Epithelial cell of esophagus (primary cell): Measurements from ENCODE around the gene MALL.
A peak's percentile ranks its signal among the peaks of the same experiment; 100 is the strongest.
"Not testable (repeated sequence)": the region's sequence is repeated elsewhere in the genome, so short reads cannot be mapped to it uniquely, and the experiment has no call there.

Experiments
- DNase-seq: peaks from one replicate; pipeline ENCODE4 v3.0.0; 2010; ENCODE audit warnings: low read depth
- H3K4me3 ChIP-seq: 2 replicates; pipeline ENCODE4 v1.5.1; 2011; ENCODE audit warnings: mild to moderate bottlenecking, low read length, control low read depth
- TF ChIP-seq, protein P1 (sequence below): IDR thresholded peaks from 2 replicates; pipeline ENCODE4 v1.5.1; 2011; ENCODE audit warnings: low read depth, mild to moderate bottlenecking, low read length, control low read depth, inconsistent platforms; ENCODE audit not compliant: insufficient read depth; ENCODE audit errors: missing control alignments

Gene MALL

DNA sequence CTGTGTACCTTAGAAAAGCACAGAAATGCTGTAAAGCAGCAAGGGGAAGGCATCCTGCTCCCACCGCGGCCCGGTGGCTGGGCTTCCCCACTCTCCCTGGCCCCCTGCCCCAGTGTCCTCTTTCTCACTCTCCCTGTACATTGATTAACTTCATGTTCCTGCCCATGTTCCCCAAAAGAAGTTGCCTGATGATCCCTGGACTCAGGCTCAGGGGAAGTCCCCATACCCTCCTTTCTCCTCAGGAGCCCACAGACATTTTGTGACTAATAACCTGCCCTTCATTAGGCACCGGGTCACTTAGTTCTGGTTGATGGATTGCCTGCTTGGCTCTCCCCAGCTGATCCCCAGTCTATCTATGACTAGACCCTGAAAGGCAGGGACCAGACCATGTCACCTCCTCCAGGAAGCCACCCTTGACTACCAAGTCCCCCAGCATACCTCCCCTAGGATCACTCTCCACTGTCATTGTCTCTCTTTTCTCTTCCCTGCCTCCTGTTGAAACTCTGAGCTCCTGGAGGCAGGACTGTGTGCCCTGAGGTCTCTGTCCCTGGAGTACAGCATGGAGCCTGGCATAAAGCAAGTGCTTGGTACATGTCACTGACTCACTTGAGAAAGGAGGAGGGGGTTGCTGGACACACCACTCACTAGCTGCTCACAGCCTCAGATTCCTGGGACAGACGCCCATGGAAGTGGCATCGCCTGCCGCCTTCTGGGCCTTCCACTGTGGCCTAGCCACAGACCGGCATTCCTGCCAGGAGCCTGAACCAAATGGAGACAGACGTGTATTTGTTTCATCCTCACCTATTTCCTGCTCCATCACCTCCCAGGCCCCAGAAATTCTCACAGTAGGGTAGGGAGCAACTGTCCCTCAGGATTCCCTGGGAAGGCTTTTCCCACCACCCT is 13.5 kb downstream of the MALL start:
- H3K4me3 ChIP-seq, result no peak overlapping the region
- TF ChIP-seq, protein P1, sequence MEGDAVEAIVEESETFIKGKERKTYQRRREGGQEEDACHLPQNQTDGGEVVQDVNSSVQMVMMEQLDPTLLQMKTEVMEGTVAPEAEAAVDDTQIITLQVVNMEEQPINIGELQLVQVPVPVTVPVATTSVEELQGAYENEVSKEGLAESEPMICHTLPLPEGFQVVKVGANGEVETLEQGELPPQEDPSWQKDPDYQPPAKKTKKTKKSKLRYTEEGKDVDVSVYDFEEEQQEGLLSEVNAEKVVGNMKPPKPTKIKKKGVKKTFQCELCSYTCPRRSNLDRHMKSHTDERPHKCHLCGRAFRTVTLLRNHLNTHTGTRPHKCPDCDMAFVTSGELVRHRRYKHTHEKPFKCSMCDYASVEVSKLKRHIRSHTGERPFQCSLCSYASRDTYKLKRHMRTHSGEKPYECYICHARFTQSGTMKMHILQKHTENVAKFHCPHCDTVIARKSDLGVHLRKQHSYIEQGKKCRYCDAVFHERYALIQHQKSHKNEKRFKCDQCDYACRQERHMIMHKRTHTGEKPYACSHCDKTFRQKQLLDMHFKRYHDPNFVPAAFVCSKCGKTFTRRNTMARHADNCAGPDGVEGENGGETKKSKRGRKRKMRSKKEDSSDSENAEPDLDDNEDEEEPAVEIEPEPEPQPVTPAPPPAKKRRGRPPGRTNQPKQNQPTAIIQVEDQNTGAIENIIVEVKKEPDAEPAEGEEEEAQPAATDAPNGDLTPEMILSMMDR, result no peak
- DNase-seq, result peak; percentile 68

DNA sequence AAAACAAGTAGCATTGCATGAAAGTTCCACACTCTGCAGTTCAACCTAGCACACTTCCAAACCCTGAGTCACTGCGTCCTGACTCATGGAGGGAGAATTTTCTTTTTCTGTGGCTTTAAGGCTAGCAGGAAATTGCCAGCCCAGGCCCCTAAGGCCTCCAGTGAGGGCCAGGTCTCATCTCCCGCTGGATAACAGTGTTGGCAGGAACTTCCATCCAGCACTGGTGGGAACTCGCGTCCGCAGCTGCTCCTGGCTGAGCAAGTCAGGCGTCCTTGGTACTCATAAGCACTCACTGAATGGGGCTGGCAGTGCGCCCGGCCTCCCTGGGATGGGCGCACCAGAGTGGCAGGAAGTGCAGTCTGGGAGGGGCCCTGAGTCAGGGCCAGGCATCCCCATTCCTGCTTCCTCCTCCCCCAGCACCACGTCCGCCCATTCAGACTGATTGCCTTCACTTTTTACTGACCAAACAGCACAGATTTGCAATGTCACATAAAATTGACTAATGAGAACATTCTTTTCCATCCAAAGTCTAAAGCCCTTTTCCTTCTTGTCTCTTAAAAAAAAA is 14.3 kb downstream of the MALL start:
- no peak overlapping the region for H3K4me3 ChIP-seq

DNA sequence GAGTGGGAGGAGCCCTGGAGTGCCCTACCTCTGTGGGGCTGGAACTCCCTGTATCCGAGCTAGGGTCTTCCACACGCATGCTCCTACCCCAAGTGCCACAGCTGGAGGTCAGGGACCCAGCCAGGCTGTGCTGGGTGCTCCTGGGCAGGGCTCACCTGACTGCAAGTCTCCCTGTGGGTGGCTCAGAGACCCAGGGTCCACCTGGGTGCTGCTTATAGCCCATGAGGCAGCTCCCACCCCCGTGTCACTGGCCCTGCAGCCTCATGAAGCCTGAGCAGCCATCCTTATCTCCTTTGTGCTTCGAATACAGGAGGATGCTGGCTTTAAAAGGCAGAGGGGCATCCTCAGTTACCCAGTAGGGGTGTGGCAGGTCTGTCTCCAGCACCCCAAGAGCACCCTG is 14.7 kb downstream of the MALL start:
- H3K4me3 ChIP-seq, DNase-seq: not testable (repeated sequence)

More for the DNA sequence above, 14.3 kb downstream of the MALL start:
- TF ChIP-seq, protein P1, result no peak
- peak; percentile 100 for DNase-seq

DNA sequence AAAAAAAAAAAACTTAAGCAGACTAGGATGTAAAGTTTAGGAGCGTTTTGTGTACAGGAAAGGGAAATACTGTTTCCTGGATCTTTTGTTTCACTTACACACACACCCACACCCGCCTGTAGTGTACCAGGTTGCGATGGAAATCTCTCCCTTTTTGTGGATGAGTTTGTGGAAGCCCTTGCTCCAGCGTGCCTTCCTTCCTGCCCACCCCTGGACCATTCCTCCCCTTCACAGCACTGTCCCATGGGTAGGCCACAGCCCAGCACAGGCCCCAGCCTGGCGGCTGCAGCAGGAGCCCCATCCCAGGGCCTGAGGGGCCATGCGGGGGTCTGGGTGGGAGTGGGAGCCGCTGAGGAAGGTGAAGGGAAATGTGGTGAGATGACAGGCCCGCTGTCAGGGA is 15.1 kb downstream of the MALL start:
- H3K4me3 ChIP-seq, result no peak overlapping the region
- TF ChIP-seq, protein P1, result no peak
- no peak for DNase-seq

DNA sequence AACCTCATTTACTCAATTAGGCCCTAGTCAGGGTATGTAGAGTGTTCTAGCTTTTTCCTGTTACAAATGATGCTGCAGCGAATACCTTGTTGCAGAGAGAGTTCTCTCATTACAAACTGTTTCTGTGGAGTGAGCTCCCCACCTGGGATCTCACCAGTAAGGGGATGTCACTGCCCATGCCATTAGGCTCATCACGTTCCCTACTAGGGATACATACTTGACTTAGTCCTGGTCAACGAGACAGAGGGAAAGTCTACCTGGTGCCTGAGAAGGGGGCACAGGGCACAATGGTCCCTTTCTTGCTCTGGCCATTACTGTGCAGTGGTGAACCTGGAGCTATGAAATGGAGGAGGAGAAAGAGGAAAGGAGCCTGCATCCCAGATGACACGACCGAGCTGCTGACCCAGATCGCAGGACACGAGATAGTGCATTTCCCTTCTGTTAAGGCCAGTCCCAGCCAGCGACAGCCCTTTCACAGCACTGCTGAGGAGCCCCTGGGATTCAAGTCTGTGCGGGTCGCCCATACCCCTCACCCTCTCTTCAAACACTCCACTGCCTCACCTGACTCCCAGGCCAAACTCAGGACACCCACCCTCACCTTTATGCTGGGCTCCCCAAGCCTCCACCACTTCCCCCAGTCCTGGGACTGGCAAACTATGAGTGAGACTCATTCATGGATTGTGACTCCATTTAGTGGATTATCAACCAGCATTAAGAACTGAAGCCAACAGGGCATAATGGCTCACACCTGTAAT is 16.0 kb downstream of the MALL start:
- TF ChIP-seq, protein P1, result no peak
- H3K4me3 ChIP-seq, result no peak overlapping the region
- DNase-seq, result no peak

DNA sequence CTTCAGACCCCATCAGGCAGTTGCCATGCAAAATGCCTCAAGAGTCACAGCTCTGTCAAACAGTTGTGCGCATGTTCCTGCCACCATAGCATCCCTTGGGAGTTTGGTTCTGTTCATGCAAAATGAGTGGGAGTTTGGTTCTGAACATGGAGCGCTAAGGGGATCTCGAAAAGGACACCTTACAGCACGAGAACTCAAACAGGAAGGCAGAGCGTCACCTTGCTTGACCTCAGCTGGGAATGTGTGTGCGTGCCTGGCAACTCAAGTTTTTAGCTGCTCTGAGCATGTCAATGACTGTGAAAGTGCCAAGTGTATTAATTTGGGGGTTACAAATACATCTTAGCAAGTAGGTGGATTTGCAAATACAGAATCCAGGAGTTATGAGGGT is 16.6 kb downstream of the MALL start:
- no peak for DNase-seq
- TF ChIP-seq, protein P1, result no peak
- no peak overlapping the region for H3K4me3 ChIP-seq

DNA sequence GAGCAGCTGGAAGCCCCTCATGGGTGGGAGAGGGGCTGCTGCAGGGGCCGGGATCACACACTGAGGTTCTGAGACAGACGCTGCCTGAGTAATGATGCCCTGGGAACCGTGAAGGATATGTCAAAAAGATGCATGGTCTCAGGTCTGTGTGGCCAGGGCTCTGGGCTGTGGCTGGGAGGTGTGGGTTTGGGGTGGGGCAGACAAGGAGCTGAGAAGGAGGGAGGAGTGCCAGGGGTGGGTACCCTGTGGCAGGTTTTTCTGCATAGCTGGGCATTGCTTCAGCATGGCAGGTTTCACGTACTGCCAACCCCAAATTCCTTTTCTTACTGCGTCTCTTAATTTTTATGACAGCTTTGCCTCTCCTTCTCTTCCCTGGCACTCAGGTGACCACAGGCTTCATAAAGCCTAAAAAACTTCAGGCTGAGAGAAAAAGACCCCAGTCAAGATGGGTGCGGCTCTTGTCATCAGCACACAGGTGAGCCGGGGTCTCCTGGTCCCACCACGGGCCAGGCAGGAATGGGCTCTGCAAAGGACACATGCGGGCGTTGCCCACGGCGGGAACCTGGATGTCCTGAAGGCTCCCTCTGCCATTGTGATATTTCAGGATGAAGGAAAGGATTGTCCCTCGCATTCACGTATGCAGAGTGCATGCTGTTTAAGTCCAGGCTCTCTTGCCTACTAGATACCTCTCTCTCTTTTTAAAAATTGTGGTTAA is 18.0 kb downstream of the MALL start:
- H3K4me3 ChIP-seq, result no peak overlapping the region
- TF ChIP-seq, protein P1, result no peak
- DNase-seq, result peak; percentile 87
